Activated T-cell treated with anti-CD3 and anti-CD28 coated beads, Interleukin-2, amount 50 U/mL, for 4 hours (primary cell): ENCODE data around the gene MUS81. TPM values are rescaled to one million over a fixed set of nuclear protein-coding genes. Genes with fewer than 3 reads are reported as not detected.
"Not testable (repeated sequence)": the region's sequence is repeated elsewhere in the genome, so short reads cannot be mapped to it uniquely, and the experiment has no call there.

Experiments used
- ATAC-seq, 2 donors: fragments of 200-7000 bp; cut with Tn5 transposase; one replicate each; pipeline ENCODE4 v1.10.0; 2021
- DNase-seq: peaks from one replicate; pipeline ENCODE4 v3.0.0-alpha.2; 2020
- H3K27me3 Mint-ChIP-seq: one replicate; pipeline ENCODE4 v1.8.0; 2021; ENCODE audit warnings: low read depth, mixed read lengths
- H3K36me3 Mint-ChIP-seq: one replicate; pipeline ENCODE4 v1.8.0; 2022; ENCODE audit warnings: mixed read lengths; ENCODE audit not compliant: insufficient read depth
- H3K4me1 Mint-ChIP-seq: one replicate; pipeline ENCODE4 v1.8.0; 2021; ENCODE audit warnings: low read depth, mixed read lengths
- H3K4me3 Mint-ChIP-seq: one replicate; pipeline ENCODE4 v1.8.0; 2021; ENCODE audit warnings: mild to moderate bottlenecking, moderate library complexity, mixed read lengths
- H3K9me3 Mint-ChIP-seq: one replicate; pipeline ENCODE4 v1.8.0; 2021; ENCODE audit warnings: mixed read lengths
- total RNA-seq, 3 donors: library from RNA; stranded (reverse); gene quantifications; one replicate each; pipeline ENCODE4 v1.2.1, GENCODE V29; 2021

The MUS81 gene
- 10 to 100 TPM; 60.8 to 72.9 (median 60.8) TPM for total RNA-seq

- ATAC-seq (peak; percentile 42 to 49), DNase-seq (peak; percentile 96)
- Mint-ChIP-seq H3K36me3 (peaks cover 24% of the 10 kb centered on the region), H3K4me1 (peaks cover 49% of the 10 kb centered on the region), H3K27me3 (no peaks in the 10 kb centered on the region), H3K4me3 (peak within 1 kb of the TSS; percentile 89), H3K9me3 (no peaks in the 10 kb centered on the region)
Measured at GRCh38 chr11:65860278-65861164, at the start of gene MUS81. Gene MUS81 (plus strand): TSS chr11:65860433. CDS start chr11:65860754, 321 bp downstream.

- DNase-seq (no peak), ATAC-seq (no peak)
- H3K4me1 Mint-ChIP-seq = peaks cover under 1% of the 10 kb centered on the region
- peaks cover 2% of the 10 kb centered on the region for H3K27me3 Mint-ChIP-seq
- no peaks in the 10 kb centered on the region for H3K36me3 Mint-ChIP-seq
- no peak overlapping the region for H3K4me3 Mint-ChIP-seq
- H3K9me3 Mint-ChIP-seq = no peaks in the 10 kb centered on the region
Measured at GRCh38 chr11:65811764-65812475, 48.3 kb upstream of the MUS81 start.

- Mint-ChIP-seq H3K27me3 (no peaks in the 10 kb centered on the region), H3K4me1 (peaks cover 11% of the 10 kb centered on the region), H3K9me3 (no peaks in the 10 kb centered on the region), H3K4me3 (no peak overlapping the region), H3K36me3 (no peaks in the 10 kb centered on the region)
- no peak for ATAC-seq
- DNase-seq = no peak
Measured at GRCh38 chr11:65814131-65814985, 45.9 kb upstream of the MUS81 start.

- DNase-seq (no peak), ATAC-seq (no peak)
- Mint-ChIP-seq H3K9me3 (no peaks in the 10 kb centered on the region), H3K36me3 (no peaks in the 10 kb centered on the region), H3K4me3 (no peak overlapping the region), H3K27me3 (no peaks in the 10 kb centered on the region), H3K4me1 (peaks cover 11% of the 10 kb centered on the region)
Measured at GRCh38 chr11:65814986-65815565, 45.2 kb upstream of the MUS81 start.

GRCh38 chr11:65816696-65817095 lies 43.5 kb upstream of the MUS81 start:
- Mint-ChIP-seq H3K36me3 (no peaks in the 10 kb centered on the region), H3K4me3 (peak overlapping the region; percentile 80), H3K9me3 (no peaks in the 10 kb centered on the region), H3K4me1 (peaks cover 11% of the 10 kb centered on the region), H3K27me3 (no peaks in the 10 kb centered on the region)
- DNase-seq (no peak), ATAC-seq (no peak)

GRCh38 chr11:65817312-65817834 lies 42.9 kb upstream of the MUS81 start:
- peak overlapping the region; percentile 80 for H3K4me3 Mint-ChIP-seq
- no peaks in the 10 kb centered on the region for H3K36me3 Mint-ChIP-seq
- H3K4me1 Mint-ChIP-seq = peaks cover 11% of the 10 kb centered on the region
- DNase-seq (no peak), ATAC-seq (no peak)
- H3K27me3 Mint-ChIP-seq = no peaks in the 10 kb centered on the region
- no peaks in the 10 kb centered on the region for H3K9me3 Mint-ChIP-seq

- Mint-ChIP-seq H3K27me3 (no peaks in the 10 kb centered on the region), H3K9me3 (no peaks in the 10 kb centered on the region), H3K36me3 (no peaks in the 10 kb centered on the region), H3K4me3 (peak overlapping the region; percentile 80), H3K4me1 (peaks cover 11% of the 10 kb centered on the region)
- ATAC-seq = peak; percentile 94 to 96
- peak; percentile 93 for DNase-seq
Measured at GRCh38 chr11:65817835-65818680, 42.2 kb upstream of the MUS81 start.

- no peaks in the 10 kb centered on the region for H3K27me3 Mint-ChIP-seq
- no peak overlapping the region for H3K4me3 Mint-ChIP-seq
- no peak for DNase-seq
- no peaks in the 10 kb centered on the region for H3K36me3 Mint-ChIP-seq
- no peaks in the 10 kb centered on the region for H3K9me3 Mint-ChIP-seq
- peaks cover 11% of the 10 kb centered on the region for H3K4me1 Mint-ChIP-seq
- no peak for ATAC-seq
Measured at GRCh38 chr11:65821107-65821506, 39.1 kb upstream of the MUS81 start.

- Mint-ChIP-seq H3K4me1 (peaks cover 3% of the 10 kb centered on the region), H3K9me3 (no peaks in the 10 kb centered on the region), H3K4me3 (no peak overlapping the region), H3K27me3 (no peaks in the 10 kb centered on the region), H3K36me3 (no peaks in the 10 kb centered on the region)
- DNase-seq (no peak), ATAC-seq (no peak)
Measured at GRCh38 chr11:65822776-65823528, 37.3 kb upstream of the MUS81 start.

- no peak overlapping the region for H3K4me3 Mint-ChIP-seq
- H3K4me1 Mint-ChIP-seq = peaks cover 10% of the 10 kb centered on the region
- no peaks in the 10 kb centered on the region for H3K9me3 Mint-ChIP-seq
- no peaks in the 10 kb centered on the region for H3K36me3 Mint-ChIP-seq
- ATAC-seq = no peak
- H3K27me3 Mint-ChIP-seq = no peaks in the 10 kb centered on the region
- DNase-seq = no peak
Measured at GRCh38 chr11:65826984-65827735, 33.1 kb upstream of the MUS81 start.

- H3K36me3 Mint-ChIP-seq = no peaks in the 10 kb centered on the region
- peaks cover 18% of the 10 kb centered on the region for H3K4me1 Mint-ChIP-seq
- H3K9me3 Mint-ChIP-seq = no peaks in the 10 kb centered on the region
- no peak for ATAC-seq
- no peaks in the 10 kb centered on the region for H3K27me3 Mint-ChIP-seq
- H3K4me3 Mint-ChIP-seq = no peak overlapping the region
- DNase-seq = no peak
Measured at GRCh38 chr11:65829459-65829858, 30.8 kb upstream of the MUS81 start.

GRCh38 chr11:65832231-65832630 lies 28.0 kb upstream of the MUS81 start:
- Mint-ChIP-seq H3K4me3 (peak overlapping the region; percentile 37), H3K4me1 (peaks cover 18% of the 10 kb centered on the region)
- ATAC-seq, DNase-seq, H3K36me3 Mint-ChIP-seq, H3K27me3 Mint-ChIP-seq, H3K9me3 Mint-ChIP-seq: not testable (repeated sequence)
